Activated CD8-positive, alpha-beta memory T cell treated with anti-CD3 and anti-CD28 coated beads, Interleukin-2, amount 50 U/mL, for 48 hours (primary cell): ENCODE results near the gene CD40.

Experiments
- DNase-seq: peaks from one replicate; pipeline ENCODE4 v3.0.0-alpha.2; 2020

The CD40 gene

GRCh38 chr20:46151936-46152335 is 33.8 kb downstream of the CD40 start:
- DNase-seq, result peak; percentile 65

- no peak for DNase-seq
Measured at GRCh38 chr20:46152824-46153586, 34.9 kb downstream of the CD40 start.

- DNase-seq, result no peak
Measured at GRCh38 chr20:46154305-46154704, 36.2 kb downstream of the CD40 start.

- no peak for DNase-seq
Measured at GRCh38 chr20:46154796-46155195, 36.7 kb downstream of the CD40 start.

- no peak for DNase-seq
Measured at GRCh38 chr20:46156065-46156464, 38.0 kb downstream of the CD40 start.

- no peak for DNase-seq
Measured at GRCh38 chr20:46157076-46157592, 39.0 kb downstream of the CD40 start.

- no peak for DNase-seq
Measured at GRCh38 chr20:46157625-46158024, 39.5 kb downstream of the CD40 start.

- DNase-seq, result no peak
Measured at GRCh38 chr20:46158476-46158987, 40.4 kb downstream of the CD40 start.

- no peak for DNase-seq
Measured at GRCh38 chr20:46159101-46159897, 41.2 kb downstream of the CD40 start.

- DNase-seq, result no peak
Measured at GRCh38 chr20:46160661-46161060, 42.5 kb downstream of the CD40 start.

- DNase-seq, result no peak
Measured at GRCh38 chr20:46161921-46162320, 43.8 kb downstream of the CD40 start.

- no peak for DNase-seq
Measured at GRCh38 chr20:46164254-46164653, 46.1 kb downstream of the CD40 start.

- DNase-seq, result no peak
Measured at GRCh38 chr20:46167080-46167479, 49.0 kb downstream of the CD40 start.

GRCh38 chr20:46168438-46168837 is 50.3 kb downstream of the CD40 start:
- DNase-seq, result no peak

GRCh38 chr20:46169245-46170171 is 51.4 kb downstream of the CD40 start:
- no peak for DNase-seq

- no peak for DNase-seq
Measured at GRCh38 chr20:46171476-46171875, 53.4 kb downstream of the CD40 start.

- no peak for DNase-seq
Measured at GRCh38 chr20:46171909-46172308, 53.8 kb downstream of the CD40 start.

- DNase-seq, result no peak
Measured at GRCh38 chr20:46172455-46172854, 54.3 kb downstream of the CD40 start.

GRCh38 chr20:46172961-46173536 is 54.9 kb downstream of the CD40 start:
- DNase-seq, result no peak

GRCh38 chr20:46173652-46174468 is 55.7 kb downstream of the CD40 start:
- no peak for DNase-seq

- peak; percentile 85 for DNase-seq
Measured at GRCh38 chr20:46174469-46175126, 56.5 kb downstream of the CD40 start.
